NCI-H446 (cell line): ENCODE results near the gene PRPH.

ENCODE experiments used
- DNase-seq, 2 experiments: peaks; one replicate each; lab custom pipeline; 2025; lab: John Stamatoyannopoulos, UW

The PRPH gene

GRCh38 chr12:49346659-49347310 lies 51.8 kb downstream of the PRPH start, which contains the start of gene DNAJC22:
TSS of gene DNAJC22 (plus strand) at chr12:49346888. CDS start at chr12:49348873, 1,985 bp downstream.
- DNase-seq, result no peak

GRCh38 chr12:49347311-49348193 lies 52.6 kb downstream of the PRPH start:
- peak; percentile 54 to 89 for DNase-seq
